SK-N-SH (cell line): ENCODE measurements around the gene PTPRB. TPM values are rescaled to one million over a fixed set of nuclear protein-coding genes. Genes with fewer than 3 reads are reported as not detected.

ENCODE experiments used
- CTCF ChIA-PET: fragments of 300-600, 350-600 bp; formaldehyde crosslinking; extraction: SDS; loops from one replicate; lab custom pipeline; 2021; lab: Yijun Ruan, JAX
- POLR2A ChIA-PET: fragments of 350-600 bp; sonication (Branson Sonifier 250); formaldehyde crosslinking; extraction: SDS; loops from one replicate; lab custom pipeline; 2020; ENCODE audit warnings: antibody characterized with exemption, inconsistent platforms; lab: Yijun Ruan, JAX
- DNase-seq: peaks from one replicate; pipeline ENCODE4 v3.0.0; 2012
- H2AFZ ChIP-seq: fragments of 200-600 bp; sonication (generic); 2 replicates; pipeline ENCODE4 v1.8.1; 2016; ENCODE audit warnings: antibody characterized with exemption, mild to moderate bottlenecking, low read depth
- H3F3A ChIP-seq: fragments of 200-600 bp; sonication (generic); replicated peaks from 2 replicates; pipeline ENCODE3; 2016; ENCODE audit warnings: antibody characterized with exemption, mild to moderate bottlenecking; ENCODE audit not compliant: insufficient read depth
- H3K27ac ChIP-seq, 2 experiments: fragments of 200-500 bp in 1 of 2; fragments of 200-600 bp in 1 of 2; sonication (Bioruptor generic) in 1 of 2; sonication (generic), shearing (Covaris generic) in 1 of 2; 2 replicates each; pipeline versions ENCODE4 v1.5.1 to v1.6.1; 2014 to 2016; ENCODE audit warnings: low read depth in 2 of 2, inconsistent platforms in 1 of 2, low read length in 1 of 2, mild to moderate bottlenecking in 1 of 2, mixed read lengths in 1 of 2
- H3K27me3 ChIP-seq: fragments of 200-600 bp; sonication (generic), shearing (Covaris generic); 2 replicates; pipeline ENCODE4 v1.6.1; 2016; ENCODE audit warnings: mixed run types; ENCODE audit not compliant: insufficient read depth
- H3K36me3 ChIP-seq, 2 experiments: fragments of 200-500 bp in 1 of 2; fragments of 200-600 bp in 1 of 2; sonication (Bioruptor generic) in 1 of 2; sonication (generic) in 1 of 2; replicated peaks in 1 of 2; 2 replicates each; pipeline versions ENCODE3 to v1.5.1; 2014 to 2016; ENCODE audit warnings: low read length in 1 of 2, mild to moderate bottlenecking in 1 of 2; ENCODE audit not compliant: insufficient read depth in 2 of 2, control insufficient read depth in 1 of 2
- H3K4me1 ChIP-seq, 2 experiments: fragments of 200-500 bp in 1 of 2; fragments of 200-600 bp in 1 of 2; sonication (Bioruptor generic) in 1 of 2; sonication (generic), shearing (Covaris generic) in 1 of 2; 2 replicates each; pipeline versions ENCODE4 v1.5.1 to v1.6.1; 2014 to 2016; ENCODE audit warnings: low read depth in 1 of 2, low read length in 1 of 2, mixed run types in 1 of 2; ENCODE audit not compliant: insufficient read depth in 2 of 2, control insufficient read depth in 1 of 2
- H3K4me2 ChIP-seq: fragments of 200-600 bp; sonication (generic), shearing (Covaris generic); 2 replicates; pipeline ENCODE4 v1.6.1; 2017; ENCODE audit warnings: mixed run types
- H3K4me3 ChIP-seq, 2 experiments: fragments of 200-500 bp in 1 of 2; fragments of 200-600 bp in 1 of 2; sonication (Bioruptor generic) in 1 of 2; sonication (generic), shearing (Covaris generic) in 1 of 2; 2 replicates each; pipeline versions ENCODE4 v1.5.1 to v1.8.1; 2014 to 2016; ENCODE audit warnings: low read depth in 2 of 2, inconsistent platforms in 1 of 2, low read length in 1 of 2, mild to moderate bottlenecking in 1 of 2, mixed read lengths in 1 of 2, moderate library complexity in 1 of 2
- H3K79me2 ChIP-seq: fragments of 200-600 bp; sonication (generic); 2 replicates; pipeline ENCODE4 v1.8.1; 2017; ENCODE audit warnings: mild to moderate bottlenecking; ENCODE audit not compliant: insufficient read depth
- H3K9ac ChIP-seq: fragments of 200-600 bp; sonication (generic); 2 replicates; pipeline ENCODE4 v1.6.1; 2017; ENCODE audit warnings: mixed run types
- H3K9me2 ChIP-seq: fragments of 200-600 bp; sonication (generic); 2 replicates; pipeline ENCODE4 v1.6.1; 2017; ENCODE audit warnings: mixed run types
- H3K9me3 ChIP-seq: fragments of 200-600 bp; sonication (generic); 2 replicates; pipeline ENCODE4 v1.6.1; 2017; ENCODE audit warnings: mixed run types, mild to moderate bottlenecking, moderate library complexity
- H4K20me1 ChIP-seq: fragments of 200-600 bp; sonication (generic); 2 replicates; pipeline ENCODE4 v1.6.1; 2017; ENCODE audit warnings: mild to moderate bottlenecking, mixed run types; ENCODE audit not compliant: insufficient read depth
- CHD2 ChIP-seq: fragments of 150-350 bp; IDR thresholded peaks from 2 replicates; pipeline ENCODE4 v1.6.1; 2018; ENCODE audit warnings: low read length; ENCODE audit not compliant: partially characterized antibody
- ELF1 ChIP-seq: IDR thresholded peaks from 2 replicates; pipeline ENCODE4 v1.4.0; 2012
- EZH2phosphoT487 ChIP-seq: fragments of 200-600 bp; sonication (generic); IDR thresholded peaks from 2 replicates; pipeline ENCODE4 v1.6.1; 2017; ENCODE audit warnings: low read depth, mixed run types, mild to moderate bottlenecking, antibody characterized with exemption, moderate library complexity, borderline replicate concordance
- GABPA ChIP-seq: IDR thresholded peaks from 2 replicates; pipeline ENCODE4 v1.4.0; 2012; ENCODE audit warnings: low read depth, mild to moderate bottlenecking
- GATA2 ChIP-seq: sonication (generic); formaldehyde crosslinking; IDR thresholded peaks from 2 replicates; pipeline ENCODE4 v1.5.0; 2020; ENCODE audit warnings: mild to moderate bottlenecking, missing genetic modification reagents
- MEF2A ChIP-seq: IDR thresholded peaks from 2 replicates; pipeline ENCODE4 v1.4.0; 2012; ENCODE audit warnings: low read depth, borderline replicate concordance
- MXI1 ChIP-seq: IDR thresholded peaks from 2 replicates; pipeline ENCODE4 v1.6.1; 2012; ENCODE audit warnings: mild to moderate bottlenecking, low read depth, low read length, improper control_type of control experiment
- NFIC ChIP-seq: IDR thresholded peaks from 2 replicates; pipeline ENCODE4 v1.4.0; 2012; ENCODE audit warnings: borderline replicate concordance
- NRF1 ChIP-seq: IDR thresholded peaks from 2 replicates; pipeline ENCODE4 v1.6.1; 2012; ENCODE audit warnings: low read depth, mild to moderate bottlenecking, low read length
- POLR2AphosphoS5 ChIP-seq: IDR thresholded peaks from 2 replicates; pipeline ENCODE4 v1.6.1; 2012; ENCODE audit warnings: low read depth, low read length
- RCOR1 ChIP-seq: fragments of 150-350 bp; IDR thresholded peaks from 2 replicates; pipeline ENCODE4 v1.6.1; 2017; ENCODE audit warnings: antibody characterized with exemption, low read length
- RFX5 ChIP-seq: IDR thresholded peaks from 2 replicates; pipeline ENCODE4 v1.6.1; 2012; ENCODE audit warnings: mild to moderate bottlenecking, improper control_type of control experiment, low read length
- RXRA ChIP-seq: IDR thresholded peaks from 2 replicates; pipeline ENCODE4 v1.4.0; 2012; ENCODE audit warnings: low read depth, mild to moderate bottlenecking, borderline replicate concordance
- TAF1 ChIP-seq: IDR thresholded peaks from 2 replicates; pipeline ENCODE4 v1.6.1; 2012; ENCODE audit warnings: low read depth, mild to moderate bottlenecking, low read length, moderate library complexity, borderline replicate concordance
- TCF12 ChIP-seq: IDR thresholded peaks from 2 replicates; pipeline ENCODE4 v1.4.0; 2012
- TEAD4 ChIP-seq: IDR thresholded peaks from 2 replicates; pipeline ENCODE4 v1.4.0; 2012; ENCODE audit warnings: mild to moderate bottlenecking, borderline replicate concordance; ENCODE audit not compliant: insufficient read depth
- WGBS: methylation state at CpG from one replicate; pipeline ENCODE4 v1.1.6; 2017; ENCODE audit warnings: low lambda C conversion rate; 5-methylcytosine and 5-hydroxymethylcytosine counted together
- polyA plus RNA-seq, 3 experiments: library from polyadenylated mRNA; depleted of rRNA; stranded (reverse); fragments of >200 nt; gene quantifications; 2 replicates each; pipeline ENCODE4 v1.2.3, GENCODE V29; 2012
- TF ChIP-seq, protein P1 (sequence below): IDR thresholded peaks from 2 replicates; pipeline ENCODE4 v1.4.0; 2012; ENCODE audit warnings: low read depth
- TF ChIP-seq, protein P2 (sequence below): fragments of 150-350 bp; IDR thresholded peaks from 2 replicates; pipeline ENCODE4 v1.6.1; 2016; ENCODE audit warnings: mild to moderate bottlenecking, low read depth, low read length
- TF ChIP-seq, protein P3 (sequence below): IDR thresholded peaks from 2 replicates; pipeline ENCODE4 v1.4.0; 2012; ENCODE audit warnings: low read depth, borderline replicate concordance
- TF ChIP-seq, protein P4 (sequence below): IDR thresholded peaks from 2 replicates; pipeline ENCODE4 v1.4.0; 2012; ENCODE audit warnings: low read depth, borderline replicate concordance
- TF ChIP-seq, protein P5 (sequence below): fragments of 150-350 bp; IDR thresholded peaks from 2 replicates; pipeline ENCODE4 v1.6.1; 2017; ENCODE audit warnings: antibody characterized with exemption, low read length, low read depth, borderline replicate concordance
- TF ChIP-seq, protein P6 (sequence below): IDR thresholded peaks from 2 replicates; pipeline ENCODE4 v1.6.1; 2012; ENCODE audit warnings: mild to moderate bottlenecking, low read depth, low read length, moderate library complexity
- TF ChIP-seq, protein P7 (sequence below): IDR thresholded peaks from 2 replicates; pipeline ENCODE4; 2012

The PTPRB gene
- polyA plus RNA-seq, 1 of the 3 experiments (the other 2 are of a cell fraction): 1.1 TPM

DNA sequence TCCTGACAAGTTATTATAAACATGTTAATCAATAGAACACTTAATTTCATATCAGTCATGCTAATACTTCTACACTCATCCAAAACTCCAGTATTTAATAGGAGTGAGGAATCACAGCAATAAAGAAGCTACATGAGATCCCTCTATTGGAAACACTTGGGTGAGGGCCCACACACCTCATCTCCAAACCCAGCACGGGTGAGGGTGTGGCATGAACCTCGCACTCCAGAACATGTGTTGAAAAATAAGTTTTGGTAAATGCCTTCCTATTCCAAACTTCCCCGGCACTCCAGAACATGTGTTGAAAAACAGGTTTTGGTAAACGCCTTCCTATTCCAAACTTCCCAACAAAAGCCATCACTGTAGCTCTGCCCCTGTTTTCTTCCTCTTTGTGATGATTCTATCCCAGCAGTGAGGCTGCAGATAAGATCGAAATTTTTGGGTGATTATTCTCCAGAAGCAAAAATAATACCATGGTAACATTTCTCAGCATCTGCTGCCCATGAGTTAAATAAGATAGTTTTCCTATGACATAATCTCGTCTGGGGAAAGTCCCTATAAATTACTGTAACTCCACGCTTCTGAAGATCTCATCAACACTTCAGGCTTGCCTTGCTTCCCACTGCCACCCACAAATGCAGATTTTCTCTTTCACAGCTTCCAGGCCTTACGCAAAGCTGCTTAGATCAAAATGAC lies 24.4 kb upstream of the PTPRB start:
- POLR2A ChIA-PET: no interaction called here
- H3F3A ChIP-seq: peaks cover 8% of the 10 kb centered on the region
- H3K9me3 ChIP-seq: no peaks in the 10 kb centered on the region
- no peak for DNase-seq
- no peaks in the 10 kb centered on the region for H4K20me1 ChIP-seq
- H3K9me2 ChIP-seq: no peaks in the 10 kb centered on the region
- peak overlapping the region; percentile 31; the same call in 1 of the 2 replicates for H2AFZ ChIP-seq
- no peaks in the 10 kb centered on the region for H3K27me3 ChIP-seq
- 32% methylated on average over 8 of the region's 8 CpGs for WGBS
- no peaks in the 10 kb centered on the region for H3K36me3 ChIP-seq
- no peaks in the 10 kb centered on the region for H3K79me2 ChIP-seq
- peak overlapping the region; percentile 87 for H3K9ac ChIP-seq
- no peak overlapping the region for H3K4me3 ChIP-seq
- H3K4me2 ChIP-seq: peak overlapping the region; percentile 37; the same call in 1 of the 2 replicates
- H3K4me1 ChIP-seq: peaks cover 11 to 27% of the 10 kb centered on the region in 2 experiments; a peak in 3 of 4 replicates
- peak overlapping the region; percentile 83 to 99 for H3K27ac ChIP-seq
- CTCF ChIA-PET: no interaction called here
- TF ChIP-seq, protein P1, sequence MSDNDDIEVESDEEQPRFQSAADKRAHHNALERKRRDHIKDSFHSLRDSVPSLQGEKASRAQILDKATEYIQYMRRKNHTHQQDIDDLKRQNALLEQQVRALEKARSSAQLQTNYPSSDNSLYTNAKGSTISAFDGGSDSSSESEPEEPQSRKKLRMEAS: peak; percentile 83
- TF ChIP-seq MXI1: no peak
- no peak for TF ChIP-seq TAF1
- TF ChIP-seq CHD2: no peak
- peak; percentile 60; the same call in 1 of the 2 replicates for TF ChIP-seq RXRA
- TF ChIP-seq POLR2AphosphoS5: peak; percentile 46; the same call in 1 of the 2 replicates
- TF ChIP-seq GATA2 (CRISPR knock-in tag): no peak
- TF ChIP-seq TEAD4: peak; percentile 88
- peak; percentile 91 for TF ChIP-seq MEF2A
- TF ChIP-seq, protein P2, sequence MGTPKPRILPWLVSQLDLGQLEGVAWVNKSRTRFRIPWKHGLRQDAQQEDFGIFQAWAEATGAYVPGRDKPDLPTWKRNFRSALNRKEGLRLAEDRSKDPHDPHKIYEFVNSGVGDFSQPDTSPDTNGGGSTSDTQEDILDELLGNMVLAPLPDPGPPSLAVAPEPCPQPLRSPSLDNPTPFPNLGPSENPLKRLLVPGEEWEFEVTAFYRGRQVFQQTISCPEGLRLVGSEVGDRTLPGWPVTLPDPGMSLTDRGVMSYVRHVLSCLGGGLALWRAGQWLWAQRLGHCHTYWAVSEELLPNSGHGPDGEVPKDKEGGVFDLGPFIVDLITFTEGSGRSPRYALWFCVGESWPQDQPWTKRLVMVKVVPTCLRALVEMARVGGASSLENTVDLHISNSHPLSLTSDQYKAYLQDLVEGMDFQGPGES: no peak
- no peak for TF ChIP-seq ELF1
- TF ChIP-seq NFIC: peak; percentile 75
- TF ChIP-seq NRF1: no peak
- TF ChIP-seq RFX5: no peak
- no peak for TF ChIP-seq RCOR1
- 0 out of 2 replicates have a peak, but pooled peaks have one; percentile 6 for TF ChIP-seq GABPA
- TF ChIP-seq, protein P3, sequence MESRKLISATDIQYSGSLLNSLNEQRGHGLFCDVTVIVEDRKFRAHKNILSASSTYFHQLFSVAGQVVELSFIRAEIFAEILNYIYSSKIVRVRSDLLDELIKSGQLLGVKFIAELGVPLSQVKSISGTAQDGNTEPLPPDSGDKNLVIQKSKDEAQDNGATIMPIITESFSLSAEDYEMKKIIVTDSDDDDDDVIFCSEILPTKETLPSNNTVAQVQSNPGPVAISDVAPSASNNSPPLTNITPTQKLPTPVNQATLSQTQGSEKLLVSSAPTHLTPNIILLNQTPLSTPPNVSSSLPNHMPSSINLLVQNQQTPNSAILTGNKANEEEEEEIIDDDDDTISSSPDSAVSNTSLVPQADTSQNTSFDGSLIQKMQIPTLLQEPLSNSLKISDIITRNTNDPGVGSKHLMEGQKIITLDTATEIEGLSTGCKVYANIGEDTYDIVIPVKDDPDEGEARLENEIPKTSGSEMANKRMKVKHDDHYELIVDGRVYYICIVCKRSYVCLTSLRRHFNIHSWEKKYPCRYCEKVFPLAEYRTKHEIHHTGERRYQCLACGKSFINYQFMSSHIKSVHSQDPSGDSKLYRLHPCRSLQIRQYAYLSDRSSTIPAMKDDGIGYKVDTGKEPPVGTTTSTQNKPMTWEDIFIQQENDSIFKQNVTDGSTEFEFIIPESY: 0 out of 2 replicates have a peak, but pooled peaks have one; percentile 47
- TF ChIP-seq, protein P4, sequence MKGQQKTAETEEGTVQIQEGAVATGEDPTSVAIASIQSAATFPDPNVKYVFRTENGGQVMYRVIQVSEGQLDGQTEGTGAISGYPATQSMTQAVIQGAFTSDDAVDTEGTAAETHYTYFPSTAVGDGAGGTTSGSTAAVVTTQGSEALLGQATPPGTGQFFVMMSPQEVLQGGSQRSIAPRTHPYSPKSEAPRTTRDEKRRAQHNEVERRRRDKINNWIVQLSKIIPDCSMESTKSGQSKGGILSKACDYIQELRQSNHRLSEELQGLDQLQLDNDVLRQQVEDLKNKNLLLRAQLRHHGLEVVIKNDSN: no peak
- TF ChIP-seq, protein P5, sequence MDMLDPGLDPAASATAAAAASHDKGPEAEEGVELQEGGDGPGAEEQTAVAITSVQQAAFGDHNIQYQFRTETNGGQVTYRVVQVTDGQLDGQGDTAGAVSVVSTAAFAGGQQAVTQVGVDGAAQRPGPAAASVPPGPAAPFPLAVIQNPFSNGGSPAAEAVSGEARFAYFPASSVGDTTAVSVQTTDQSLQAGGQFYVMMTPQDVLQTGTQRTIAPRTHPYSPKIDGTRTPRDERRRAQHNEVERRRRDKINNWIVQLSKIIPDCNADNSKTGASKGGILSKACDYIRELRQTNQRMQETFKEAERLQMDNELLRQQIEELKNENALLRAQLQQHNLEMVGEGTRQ: no peak
- TF ChIP-seq, protein P6, sequence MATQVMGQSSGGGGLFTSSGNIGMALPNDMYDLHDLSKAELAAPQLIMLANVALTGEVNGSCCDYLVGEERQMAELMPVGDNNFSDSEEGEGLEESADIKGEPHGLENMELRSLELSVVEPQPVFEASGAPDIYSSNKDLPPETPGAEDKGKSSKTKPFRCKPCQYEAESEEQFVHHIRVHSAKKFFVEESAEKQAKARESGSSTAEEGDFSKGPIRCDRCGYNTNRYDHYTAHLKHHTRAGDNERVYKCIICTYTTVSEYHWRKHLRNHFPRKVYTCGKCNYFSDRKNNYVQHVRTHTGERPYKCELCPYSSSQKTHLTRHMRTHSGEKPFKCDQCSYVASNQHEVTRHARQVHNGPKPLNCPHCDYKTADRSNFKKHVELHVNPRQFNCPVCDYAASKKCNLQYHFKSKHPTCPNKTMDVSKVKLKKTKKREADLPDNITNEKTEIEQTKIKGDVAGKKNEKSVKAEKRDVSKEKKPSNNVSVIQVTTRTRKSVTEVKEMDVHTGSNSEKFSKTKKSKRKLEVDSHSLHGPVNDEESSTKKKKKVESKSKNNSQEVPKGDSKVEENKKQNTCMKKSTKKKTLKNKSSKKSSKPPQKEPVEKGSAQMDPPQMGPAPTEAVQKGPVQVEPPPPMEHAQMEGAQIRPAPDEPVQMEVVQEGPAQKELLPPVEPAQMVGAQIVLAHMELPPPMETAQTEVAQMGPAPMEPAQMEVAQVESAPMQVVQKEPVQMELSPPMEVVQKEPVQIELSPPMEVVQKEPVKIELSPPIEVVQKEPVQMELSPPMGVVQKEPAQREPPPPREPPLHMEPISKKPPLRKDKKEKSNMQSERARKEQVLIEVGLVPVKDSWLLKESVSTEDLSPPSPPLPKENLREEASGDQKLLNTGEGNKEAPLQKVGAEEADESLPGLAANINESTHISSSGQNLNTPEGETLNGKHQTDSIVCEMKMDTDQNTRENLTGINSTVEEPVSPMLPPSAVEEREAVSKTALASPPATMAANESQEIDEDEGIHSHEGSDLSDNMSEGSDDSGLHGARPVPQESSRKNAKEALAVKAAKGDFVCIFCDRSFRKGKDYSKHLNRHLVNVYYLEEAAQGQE: no peak
- TF ChIP-seq, protein P7, sequence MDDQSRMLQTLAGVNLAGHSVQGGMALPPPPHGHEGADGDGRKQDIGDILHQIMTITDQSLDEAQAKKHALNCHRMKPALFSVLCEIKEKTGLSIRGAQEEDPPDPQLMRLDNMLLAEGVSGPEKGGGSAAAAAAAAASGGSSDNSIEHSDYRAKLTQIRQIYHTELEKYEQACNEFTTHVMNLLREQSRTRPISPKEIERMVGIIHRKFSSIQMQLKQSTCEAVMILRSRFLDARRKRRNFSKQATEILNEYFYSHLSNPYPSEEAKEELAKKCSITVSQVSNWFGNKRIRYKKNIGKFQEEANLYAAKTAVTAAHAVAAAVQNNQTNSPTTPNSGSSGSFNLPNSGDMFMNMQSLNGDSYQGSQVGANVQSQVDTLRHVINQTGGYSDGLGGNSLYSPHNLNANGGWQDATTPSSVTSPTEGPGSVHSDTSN: peak; percentile 81
- peak; percentile 96 for TF ChIP-seq TCF12
- TF ChIP-seq EZH2phosphoT487: no peak
